VCaP (cell line): ENCODE measurements around the gene COQ3.

ENCODE experiments used
- H3K27ac ChIP-seq: fragments of 450-650 bp; 2 replicates; pipeline ENCODE4 v1.5.1; 2017
- TF ChIP-seq, protein P1 (sequence below): fragments of 450-650 bp; conservative IDR thresholded peaks from 2 replicates; pipeline ENCODE4 v1.5.1; 2017; ENCODE audit warnings: mild to moderate bottlenecking, moderate library complexity

The COQ3 gene

GRCh38 chr6:99393698-99394531 lies at the start of gene COQ3:
TSS of gene COQ3 (minus strand) at chr6:99394195. CDS start at chr6:99394179, 16 bp downstream.
- H3K27ac ChIP-seq, result peak within 1 kb of the TSS; percentile 85
- TF ChIP-seq, protein P1, sequence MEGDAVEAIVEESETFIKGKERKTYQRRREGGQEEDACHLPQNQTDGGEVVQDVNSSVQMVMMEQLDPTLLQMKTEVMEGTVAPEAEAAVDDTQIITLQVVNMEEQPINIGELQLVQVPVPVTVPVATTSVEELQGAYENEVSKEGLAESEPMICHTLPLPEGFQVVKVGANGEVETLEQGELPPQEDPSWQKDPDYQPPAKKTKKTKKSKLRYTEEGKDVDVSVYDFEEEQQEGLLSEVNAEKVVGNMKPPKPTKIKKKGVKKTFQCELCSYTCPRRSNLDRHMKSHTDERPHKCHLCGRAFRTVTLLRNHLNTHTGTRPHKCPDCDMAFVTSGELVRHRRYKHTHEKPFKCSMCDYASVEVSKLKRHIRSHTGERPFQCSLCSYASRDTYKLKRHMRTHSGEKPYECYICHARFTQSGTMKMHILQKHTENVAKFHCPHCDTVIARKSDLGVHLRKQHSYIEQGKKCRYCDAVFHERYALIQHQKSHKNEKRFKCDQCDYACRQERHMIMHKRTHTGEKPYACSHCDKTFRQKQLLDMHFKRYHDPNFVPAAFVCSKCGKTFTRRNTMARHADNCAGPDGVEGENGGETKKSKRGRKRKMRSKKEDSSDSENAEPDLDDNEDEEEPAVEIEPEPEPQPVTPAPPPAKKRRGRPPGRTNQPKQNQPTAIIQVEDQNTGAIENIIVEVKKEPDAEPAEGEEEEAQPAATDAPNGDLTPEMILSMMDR, result no peak

DNA sequence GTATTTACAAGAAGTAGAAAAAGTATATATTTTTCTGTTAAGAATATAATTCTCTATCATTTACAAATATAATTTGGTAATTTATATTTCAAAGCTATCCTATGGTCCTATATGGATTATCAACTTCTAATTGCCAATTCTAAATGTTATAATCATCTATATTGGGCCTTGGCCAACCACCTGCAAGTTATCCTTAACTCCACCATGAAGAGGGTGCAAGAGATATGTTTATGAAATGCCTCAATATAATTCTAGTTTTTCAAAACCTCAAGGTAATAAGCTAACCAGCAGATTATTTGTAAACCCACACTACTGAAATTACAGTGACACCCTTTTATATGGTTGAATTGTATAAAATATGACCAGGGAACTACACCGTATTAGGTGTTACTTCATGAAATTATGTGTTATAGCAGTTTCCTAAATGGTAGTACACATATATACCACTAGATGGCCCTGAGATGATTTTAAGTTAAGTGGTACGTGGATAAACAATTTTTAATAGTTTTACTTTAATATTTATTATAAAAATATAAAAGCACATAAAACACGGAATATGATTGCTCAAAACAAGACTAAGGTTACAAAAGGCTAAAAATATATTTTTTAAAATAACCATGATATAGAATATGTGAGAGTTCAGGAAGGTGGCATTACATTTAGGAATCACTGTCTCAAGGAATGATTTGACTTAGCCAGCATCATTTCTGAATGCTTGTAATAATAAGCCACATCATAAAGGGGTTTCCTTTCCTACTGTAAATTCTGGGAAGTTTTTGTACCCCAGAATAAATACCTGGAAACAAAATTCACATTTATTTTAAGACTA lies 40.9 kb upstream of the COQ3 start:
- TF ChIP-seq, protein P1, result peak; percentile 76

GRCh38 chr6:99432877-99433276 lies 38.9 kb upstream of the COQ3 start:
- no peak overlapping the region for H3K27ac ChIP-seq
- TF ChIP-seq, protein P1, result no peak

More for the DNA sequence above, 40.9 kb upstream of the COQ3 start:
- H3K27ac ChIP-seq, result no peak overlapping the region

- no peak overlapping the region for H3K27ac ChIP-seq
- TF ChIP-seq, protein P1, result no peak
These were observed 37.9 kb upstream of the COQ3 start for GRCh38 chr6:99431901-99432300.

DNA sequence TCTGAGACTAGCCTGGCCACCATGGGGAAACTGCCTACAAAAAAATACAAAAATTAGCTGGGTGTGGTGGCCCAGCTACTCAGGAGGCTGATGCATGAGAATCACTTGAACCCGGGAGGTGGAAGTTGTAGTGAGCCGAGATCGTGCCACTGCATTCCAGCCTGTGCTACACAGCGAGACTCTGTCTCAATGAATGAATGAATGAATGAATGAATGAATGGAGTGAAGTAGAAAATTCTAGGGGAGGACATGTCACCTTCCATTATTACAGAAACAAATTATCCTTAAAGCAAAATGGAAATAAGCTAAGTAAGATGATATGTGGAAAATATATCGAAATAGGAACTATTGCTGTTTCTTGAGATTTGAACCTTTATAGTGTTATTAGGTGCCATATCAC lies 34.0 kb upstream of the COQ3 start:
- TF ChIP-seq, protein P1, result no peak
- H3K27ac ChIP-seq, result peak overlapping the region; percentile 99

DNA sequence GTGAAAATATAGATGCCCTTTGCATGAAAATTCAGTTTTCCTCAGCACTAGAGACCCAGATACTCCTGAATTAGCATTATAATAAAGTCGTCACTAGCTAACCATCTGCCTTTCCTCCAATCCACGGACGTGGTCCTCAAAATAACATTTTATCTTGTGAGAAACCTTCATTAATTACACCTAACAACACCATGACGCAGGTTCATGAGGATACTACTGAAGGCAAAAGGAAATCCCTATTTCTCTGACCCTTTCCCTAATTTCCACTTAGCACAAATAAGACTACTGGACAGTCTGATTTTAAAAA lies 32.4 kb upstream of the COQ3 start:
- TF ChIP-seq, protein P1, result no peak

More for the DNA sequence above, 32.4 kb upstream of the COQ3 start:
- peak overlapping the region; percentile 99 for H3K27ac ChIP-seq
